HG03064 (cell line): Measurements from ENCODE around the gene KCNJ3.
"Not testable (repeated sequence)": the region's sequence is repeated elsewhere in the genome, so short reads cannot be mapped to it uniquely, and the experiment has no call there.

Source experiments
- ATAC-seq: cut with Tn5 transposase; IDR thresholded peaks from one replicate; pipeline ENCODE4 v1.9.1; 2021; ENCODE audit warnings: low read depth; ENCODE audit not compliant: unreplicated experiment

KCNJ3 gene

GRCh38 chr2:154832711-154833110, 134.2 kb downstream of the KCNJ3 start:
- ATAC-seq, result no peak

- no peak for ATAC-seq
Observed at GRCh38 chr2:154836632-154837031, 138.1 kb downstream of the KCNJ3 start.

DNA sequence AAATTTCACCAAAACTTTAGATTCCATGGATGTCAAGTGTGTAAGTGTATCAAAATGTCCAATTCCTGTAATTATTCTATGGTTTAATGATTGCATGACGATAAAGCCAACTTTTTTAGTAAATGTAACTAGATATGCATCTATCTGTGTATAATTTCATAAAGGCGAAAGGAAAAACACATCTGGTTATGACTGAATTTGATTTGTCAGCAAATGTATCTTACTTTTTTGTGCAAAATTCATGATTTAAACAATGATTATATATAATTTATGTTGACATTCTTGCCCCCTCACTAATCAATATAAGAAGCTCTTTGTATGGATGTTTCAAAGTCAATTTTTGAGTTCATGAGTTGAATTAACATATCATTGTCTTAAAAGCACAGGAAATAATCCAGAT, 138.5 kb downstream of the KCNJ3 start:
- ATAC-seq, result no peak

DNA sequence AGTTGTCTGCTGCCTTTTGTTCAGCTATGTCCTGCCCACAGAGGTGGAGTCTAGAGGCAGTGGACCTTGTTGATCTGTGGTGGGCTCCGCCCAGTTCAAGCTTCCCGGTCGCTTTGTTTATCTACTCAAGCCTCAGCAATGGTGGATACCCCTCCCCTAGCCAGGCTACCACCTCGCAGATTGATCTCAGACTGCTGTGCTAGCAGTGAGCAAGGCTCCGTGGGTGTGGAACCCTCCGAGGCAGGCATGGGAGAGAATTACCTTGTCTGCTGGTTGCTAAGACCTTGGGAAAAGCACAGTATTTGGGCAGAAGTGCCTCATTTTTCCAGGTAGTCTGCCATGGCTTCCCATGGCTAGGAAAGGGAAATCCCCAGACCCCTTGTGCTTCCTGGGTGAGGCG, 146.0 kb downstream of the KCNJ3 start:
- ATAC-seq, result no peak

- no peak for ATAC-seq
Observed at GRCh38 chr2:154846842-154847241, 148.3 kb downstream of the KCNJ3 start.

DNA sequence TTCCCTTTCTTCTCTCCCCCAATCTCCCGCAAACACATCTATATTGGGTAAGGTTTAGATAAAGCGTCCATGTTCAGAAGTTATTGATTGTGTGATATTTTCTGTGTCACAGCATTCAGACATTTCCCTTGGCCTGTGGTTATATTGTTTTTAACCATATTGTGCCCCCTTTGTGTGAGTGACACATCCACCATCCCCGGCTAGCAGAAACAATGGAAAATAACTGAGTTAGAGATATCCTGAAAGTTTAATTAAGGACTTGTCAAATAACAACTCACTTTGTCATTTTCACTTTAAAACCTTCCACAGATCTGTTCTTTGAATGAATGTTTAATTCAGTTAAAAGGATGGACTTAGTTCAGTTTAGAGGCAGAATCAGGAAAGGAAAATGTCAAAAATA, 151.0 kb downstream of the KCNJ3 start:
- no peak for ATAC-seq

DNA sequence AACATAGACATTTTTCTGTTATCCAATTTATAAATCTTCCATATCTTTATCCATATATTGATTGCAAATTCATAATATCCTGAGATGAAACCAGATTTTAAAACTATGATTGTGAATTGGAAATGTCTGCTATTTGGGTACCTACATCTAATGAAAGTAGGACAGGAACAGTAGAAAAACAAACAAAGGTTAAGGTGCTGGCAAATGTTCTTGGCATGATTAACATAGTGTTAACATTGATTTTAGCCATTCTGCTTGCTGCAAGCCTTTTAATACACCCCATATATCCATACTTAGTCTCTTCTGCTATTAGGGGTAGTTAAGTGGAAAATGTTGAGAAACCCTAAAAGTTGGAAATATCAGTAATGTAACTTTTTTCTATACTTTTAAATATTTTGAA, 152.0 kb downstream of the KCNJ3 start:
- no peak for ATAC-seq

DNA sequence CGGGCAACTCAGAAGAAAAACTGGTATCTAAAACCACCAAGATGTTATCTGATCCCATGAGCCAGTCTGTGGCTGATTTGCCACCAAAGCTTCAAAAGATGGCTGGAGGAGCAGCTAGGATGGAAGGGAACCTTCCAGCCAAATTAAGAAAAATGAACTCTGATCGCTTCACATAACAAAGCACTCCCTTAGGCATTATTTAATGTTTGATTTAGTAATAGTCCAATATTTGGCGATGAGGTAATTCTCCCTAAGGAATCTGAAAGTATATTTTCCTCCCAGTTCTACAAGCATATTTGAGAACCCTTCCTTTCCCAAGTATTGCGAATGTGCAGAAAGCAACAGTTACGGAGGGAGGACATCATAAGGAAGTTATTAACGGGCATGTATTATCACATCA, 156.6 kb downstream of the KCNJ3 start:
- ATAC-seq, result no peak

- not testable (repeated sequence) for ATAC-seq
Observed at GRCh38 chr2:154867151-154867550, 168.7 kb downstream of the KCNJ3 start.

DNA sequence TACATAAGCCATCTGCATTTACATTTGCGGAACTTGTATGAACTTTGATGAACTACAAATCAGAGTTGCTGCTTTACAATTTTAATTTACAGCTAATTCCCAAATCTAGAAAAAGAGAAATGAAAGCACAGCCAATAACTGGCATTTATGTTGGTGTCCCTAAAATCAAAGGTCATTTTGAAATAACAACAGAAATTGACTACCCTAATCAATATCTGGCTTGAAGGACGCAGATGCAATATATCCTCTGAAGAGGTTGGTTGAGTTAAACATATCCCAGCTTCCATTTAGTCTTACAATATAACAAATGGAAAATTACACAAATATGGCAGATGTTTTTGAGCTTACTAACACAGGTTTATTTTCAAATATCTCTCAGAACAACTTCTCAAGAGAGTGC, 177.5 kb downstream of the KCNJ3 start:
- ATAC-seq, result no peak

DNA sequence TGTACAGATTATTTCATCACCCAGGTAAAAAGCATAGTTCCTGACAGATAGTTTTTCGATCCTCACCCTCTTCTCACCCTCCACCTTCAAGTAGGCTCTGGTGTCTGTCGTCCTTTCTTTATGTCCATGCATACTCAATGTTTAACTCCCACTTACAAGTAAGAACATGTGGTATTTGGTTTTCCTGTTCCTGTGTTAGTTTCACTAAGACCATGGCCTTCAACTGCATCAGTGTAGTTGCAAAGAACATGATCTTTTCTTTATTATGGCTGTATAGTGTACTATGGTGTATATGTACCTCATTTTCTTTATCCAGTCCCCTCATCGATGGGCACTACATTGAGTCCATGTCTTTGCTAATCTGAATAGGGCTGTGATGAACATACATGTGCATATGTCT, 184.2 kb downstream of the KCNJ3 start:
- ATAC-seq, result no peak

DNA sequence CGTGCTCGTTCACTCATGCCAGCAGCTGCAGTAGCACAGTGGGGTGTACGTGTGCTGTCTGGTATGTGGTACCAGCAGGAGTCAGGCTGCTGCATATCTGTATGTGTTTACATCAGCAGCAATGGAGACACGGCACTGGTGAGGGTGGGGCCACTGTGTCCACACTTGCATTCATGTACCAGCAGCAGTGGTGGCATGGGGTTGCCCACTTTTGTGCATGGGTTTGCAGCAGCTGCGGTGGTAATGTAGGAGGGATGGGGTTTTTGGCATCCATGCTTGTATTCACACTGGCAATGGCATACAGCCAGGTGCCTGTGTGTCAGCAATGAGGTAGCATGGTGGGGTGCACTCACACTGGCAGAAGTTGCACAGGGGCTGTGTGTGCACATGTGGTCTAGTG, 187.8 kb downstream of the KCNJ3 start:
- no peak for ATAC-seq

GRCh38 chr2:154898269-154898668, 199.8 kb downstream of the KCNJ3 start:
- ATAC-seq, result no peak

GRCh38 chr2:154901063-154901462, 202.6 kb downstream of the KCNJ3 start:
- no peak for ATAC-seq
